ENCODE data around the gene SYTL3.
"Not testable (repeated sequence)": the region's sequence is repeated elsewhere in the genome, so short reads cannot be mapped to it uniquely, and the experiment has no call there.

Gene SYTL3

GRCh38 chr6:158642097-158642601, 7.7 kb upstream of the SYTL3 start:
- DNase-seq (ENCODE audit: low spot score), result no peak

GRCh38 chr6:158643836-158644230, 6.0 kb upstream of the SYTL3 start:
- no peak for DNase-seq (ENCODE audit: low spot score)

GRCh38 chr6:158644231-158645063, 5.4 kb upstream of the SYTL3 start, which contains the start of gene DYNLT1:
Gene DYNLT1 (minus strand): TSS chr6:158644743. CDS start chr6:158644708, 35 bp downstream.
- peak; percentile 88 for DNase-seq (ENCODE audit: low spot score)

- peak; percentile 36 for DNase-seq (ENCODE audit: low spot score)
These were observed 4.5 kb upstream of the SYTL3 start for GRCh38 chr6:158645064-158646022.

- DNase-seq (ENCODE audit: low spot score), result no peak
These were observed 3.6 kb upstream of the SYTL3 start for GRCh38 chr6:158646023-158646910.

GRCh38 chr6:158647501-158647900, 2.4 kb upstream of the SYTL3 start:
- DNase-seq (ENCODE audit: low spot score), result no peak

- no peak for DNase-seq (ENCODE audit: low spot score)
These were observed 1.1 kb upstream of the SYTL3 start for GRCh38 chr6:158648682-158649131.

GRCh38 chr6:158651981-158652737, 2.3 kb downstream of the SYTL3 start:
- not testable (repeated sequence) for DNase-seq (ENCODE audit: low spot score)

GRCh38 chr6:158653577-158654354, 3.9 kb downstream of the SYTL3 start:
- DNase-seq (ENCODE audit: low spot score), result peak; percentile 93

GRCh38 chr6:158654498-158654897, 4.6 kb downstream of the SYTL3 start:
- no peak for DNase-seq (ENCODE audit: low spot score)

GRCh38 chr6:158654960-158655489, 5.2 kb downstream of the SYTL3 start:
- DNase-seq (ENCODE audit: low spot score), result no peak

- DNase-seq (ENCODE audit: low spot score), result no peak
These were observed 6.0 kb downstream of the SYTL3 start for GRCh38 chr6:158655569-158656450.

GRCh38 chr6:158656986-158657385, 7.1 kb downstream of the SYTL3 start:
- not testable (repeated sequence) for DNase-seq (ENCODE audit: low spot score)

- peak; percentile 68 for DNase-seq (ENCODE audit: low spot score)
These were observed 10.5 kb downstream of the SYTL3 start for GRCh38 chr6:158660333-158660754.

- no peak for DNase-seq (ENCODE audit: low spot score)
These were observed 11.4 kb downstream of the SYTL3 start for GRCh38 chr6:158661156-158661685.

- DNase-seq (ENCODE audit: low spot score), result no peak
These were observed 12.7 kb downstream of the SYTL3 start for GRCh38 chr6:158662607-158662953.

- no peak for DNase-seq (ENCODE audit: low spot score)
These were observed 13.2 kb downstream of the SYTL3 start for GRCh38 chr6:158662954-158663624.
